Mammary epithelial cell (primary cell): ENCODE measurements around the gene TGM3.

Source experiments
- EZH2 ChIP-seq: IDR thresholded peaks from 2 replicates; pipeline ENCODE4 v1.6.1; 2012; ENCODE audit warnings: low read length, inconsistent platforms, borderline replicate concordance
- TF ChIP-seq, protein P1 (sequence below), 2 donors: IDR thresholded peaks in 1 of 2; conservative IDR thresholded peaks in 1 of 2; 2 replicates each; pipeline ENCODE4 v1.5.1; 2011 to 2012; ENCODE audit warnings: inconsistent platforms in 2 of 2, low read length in 2 of 2, mild to moderate bottlenecking in 2 of 2, control low read depth in 1 of 2, low read depth in 1 of 2; ENCODE audit not compliant: insufficient read depth in 1 of 2; ENCODE audit errors: extremely low read depth in 1 of 2

DNA sequence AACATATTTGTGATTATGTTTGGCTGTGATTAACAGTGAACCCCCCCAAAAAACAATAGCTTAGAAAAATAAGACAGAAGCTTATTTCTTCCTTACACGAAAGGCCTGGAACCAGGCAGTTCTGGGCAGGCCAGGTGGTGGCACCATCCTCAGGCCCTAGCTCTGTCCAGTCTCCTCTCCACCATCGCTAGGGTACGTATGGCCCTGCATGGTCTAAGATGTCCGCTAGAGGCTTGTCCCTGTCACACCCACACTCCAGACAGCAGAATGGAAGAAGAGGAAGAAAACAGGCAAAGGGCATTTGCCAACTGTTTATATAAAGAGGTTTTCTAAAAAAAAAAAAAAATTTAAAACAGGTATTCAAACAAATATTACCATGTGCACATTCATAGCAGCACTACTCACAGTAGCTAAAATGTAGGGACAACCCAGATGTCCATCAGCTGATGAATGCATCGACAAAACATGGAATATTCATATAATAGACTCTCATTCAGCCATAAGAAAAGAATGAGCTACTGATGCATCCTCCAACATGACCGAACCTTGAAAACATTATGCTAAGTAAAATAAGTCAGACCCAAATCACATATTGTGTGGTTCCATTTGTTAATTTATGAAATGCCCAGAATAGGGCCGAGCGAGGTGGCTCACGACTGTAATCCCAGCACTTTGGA is 6.7 kb downstream of the TGM3 start:
- TF ChIP-seq, protein P1, sequence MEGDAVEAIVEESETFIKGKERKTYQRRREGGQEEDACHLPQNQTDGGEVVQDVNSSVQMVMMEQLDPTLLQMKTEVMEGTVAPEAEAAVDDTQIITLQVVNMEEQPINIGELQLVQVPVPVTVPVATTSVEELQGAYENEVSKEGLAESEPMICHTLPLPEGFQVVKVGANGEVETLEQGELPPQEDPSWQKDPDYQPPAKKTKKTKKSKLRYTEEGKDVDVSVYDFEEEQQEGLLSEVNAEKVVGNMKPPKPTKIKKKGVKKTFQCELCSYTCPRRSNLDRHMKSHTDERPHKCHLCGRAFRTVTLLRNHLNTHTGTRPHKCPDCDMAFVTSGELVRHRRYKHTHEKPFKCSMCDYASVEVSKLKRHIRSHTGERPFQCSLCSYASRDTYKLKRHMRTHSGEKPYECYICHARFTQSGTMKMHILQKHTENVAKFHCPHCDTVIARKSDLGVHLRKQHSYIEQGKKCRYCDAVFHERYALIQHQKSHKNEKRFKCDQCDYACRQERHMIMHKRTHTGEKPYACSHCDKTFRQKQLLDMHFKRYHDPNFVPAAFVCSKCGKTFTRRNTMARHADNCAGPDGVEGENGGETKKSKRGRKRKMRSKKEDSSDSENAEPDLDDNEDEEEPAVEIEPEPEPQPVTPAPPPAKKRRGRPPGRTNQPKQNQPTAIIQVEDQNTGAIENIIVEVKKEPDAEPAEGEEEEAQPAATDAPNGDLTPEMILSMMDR (conservative IDR thresholded peaks at IDR 0.05 in 1 of 2, IDR thresholded peaks at IDR 0.05 in 1 of 2; ENCODE audit: extremely low read depth in 1 of 2, insufficient read depth in 1 of 2, low read depth in 1 of 2, low read length in 2 of 2): no peak
- no peak for TF ChIP-seq EZH2
